CD4-positive, alpha-beta T cell (primary cell): ENCODE results near the gene ERICH6. TPM values are rescaled to one million over a fixed set of nuclear protein-coding genes. Genes with fewer than 3 reads are reported as not detected.

ENCODE experiments used
- ATAC-seq: fragments of 200-7000 bp; cut with Tn5 transposase; one replicate; pipeline ENCODE4 v1.10.0; 2022; ENCODE audit warnings: mild to moderate bottlenecking; ENCODE audit not compliant: poor library complexity
- CTCF ChIA-PET: fragments of 350-600 bp; sonication (Branson Sonifier 250); formaldehyde crosslinking; loops from one replicate; lab custom pipeline; 2021; ENCODE audit warnings: antibody characterized with exemption, inconsistent platforms; lab: Charles Lee
- POLR2A ChIA-PET: fragments of 350-600 bp; sonication (Branson Sonifier 250); formaldehyde crosslinking; loops from one replicate; lab custom pipeline; 2021; ENCODE audit warnings: antibody characterized with exemption, inconsistent platforms; lab: Charles Lee
- DNase-seq, 14 experiments: peaks; one replicate each; pipeline ENCODE4 v3.0.0-alpha.2; 2013 to 2020; ENCODE audit warnings: mixed read lengths in 2 of 14
- H3K27ac ChIP-seq, 2 donors: one replicate each; pipeline versions ENCODE4 v1.5.1 to v1.7.0; 2013; ENCODE audit warnings: low read length in 2 of 2, low read depth in 1 of 2, mild to moderate bottlenecking in 1 of 2
- H3K27me3 ChIP-seq, 2 experiments: 1 replicate in 1 of 2; 2 replicates in 1 of 2; pipeline versions ENCODE4 v1.6.1 to v1.7.0; 2013; ENCODE audit warnings: low read length in 2 of 2, control low read depth in 1 of 2, mild to moderate bottlenecking in 1 of 2, moderate library complexity in 1 of 2; ENCODE audit not compliant: insufficient read depth in 2 of 2, control insufficient read depth in 1 of 2
- H3K36me3 ChIP-seq: one replicate; pipeline ENCODE4 v1.6.1; 2013; ENCODE audit warnings: low read length, control low read depth; ENCODE audit not compliant: insufficient read depth
- H3K4me1 ChIP-seq: one replicate; pipeline ENCODE4 v1.6.1; 2013; ENCODE audit warnings: low read length, control low read depth; ENCODE audit not compliant: insufficient read depth
- H3K4me3 ChIP-seq: one replicate; pipeline ENCODE4 v1.5.1; 2013; ENCODE audit warnings: mild to moderate bottlenecking, low read length, moderate library complexity
- H3K9me3 ChIP-seq, 2 experiments: 1 replicate in 1 of 2; 2 replicates in 1 of 2; pipeline versions ENCODE4 v1.6.1 to v1.7.0; 2013; ENCODE audit warnings: low read length in 2 of 2, mild to moderate bottlenecking in 2 of 2, control low read depth in 1 of 2, moderate library complexity in 1 of 2; ENCODE audit not compliant: control insufficient read depth in 1 of 2, insufficient read depth in 1 of 2
- H3K27ac Mint-ChIP-seq: one replicate; pipeline ENCODE4 v1.8.0; 2020; ENCODE audit warnings: mixed read lengths
- H3K27me3 Mint-ChIP-seq: one replicate; pipeline ENCODE4 v1.8.0; 2021; ENCODE audit warnings: mixed read lengths
- H3K36me3 Mint-ChIP-seq: one replicate; pipeline ENCODE4 v1.8.0; 2021; ENCODE audit warnings: low read depth, mixed read lengths
- H3K4me1 Mint-ChIP-seq: one replicate; pipeline ENCODE4 v1.8.0; 2021; ENCODE audit warnings: low read depth, mixed read lengths
- H3K4me3 Mint-ChIP-seq: one replicate; pipeline ENCODE4 v1.8.0; 2020; ENCODE audit warnings: mild to moderate bottlenecking, mixed read lengths
- H3K9me3 Mint-ChIP-seq: one replicate; pipeline ENCODE4 v1.8.0; 2020; ENCODE audit warnings: mixed read lengths
- intact Hi-C, 2 experiments: fragments of 100-400 bp; cut with DNase I in 1 of 2; cut with micrococcal nuclease in 1 of 2; formaldehyde crosslinking; loops; one replicate each; pipeline versions ENCODE4 v1.15.1 to v1.9.0; 2023 to 2025; cut with DNase I, micrococcal nuclease
- total RNA-seq, 174 experiments: library from RNA in 2 of 174; stranded (reverse) in 2 of 174; gene quantifications; one replicate each; pipeline ENCODE4 v1.2.3 and lab custom pipeline; 2021 to 2026
- TF ChIP-seq, protein P1 (sequence below): fragments of 200-600 bp; IDR thresholded peaks from one replicate; pipeline ENCODE4 v1.8.0; 2022; ENCODE audit warnings: antibody characterized with exemption, mild to moderate bottlenecking

Gene ERICH6
- total RNA-seq, 2 experiments from 2014 or later, result not detected

DNA sequence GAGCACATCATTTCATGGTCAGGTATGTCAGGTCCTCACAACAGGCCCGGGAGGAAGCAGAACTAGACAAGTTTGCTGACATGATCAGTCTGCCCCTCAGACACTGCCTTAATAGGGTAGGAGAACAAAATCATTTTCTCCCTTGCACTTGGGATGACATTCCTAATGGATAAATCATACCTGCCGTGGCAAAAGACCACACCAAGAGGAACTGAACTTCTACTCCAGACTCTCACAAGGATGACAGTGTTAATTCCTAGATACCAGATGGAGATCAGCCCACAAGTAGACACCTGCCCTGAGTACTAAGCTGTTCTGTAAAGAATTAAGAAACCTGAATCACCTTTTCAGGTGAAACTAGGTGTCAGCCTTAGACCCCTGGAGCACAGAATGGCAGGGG lies 39.8 kb upstream of the ERICH6 start:
- CTCF ChIA-PET, result no interaction called here
- TF ChIP-seq, protein P1, sequence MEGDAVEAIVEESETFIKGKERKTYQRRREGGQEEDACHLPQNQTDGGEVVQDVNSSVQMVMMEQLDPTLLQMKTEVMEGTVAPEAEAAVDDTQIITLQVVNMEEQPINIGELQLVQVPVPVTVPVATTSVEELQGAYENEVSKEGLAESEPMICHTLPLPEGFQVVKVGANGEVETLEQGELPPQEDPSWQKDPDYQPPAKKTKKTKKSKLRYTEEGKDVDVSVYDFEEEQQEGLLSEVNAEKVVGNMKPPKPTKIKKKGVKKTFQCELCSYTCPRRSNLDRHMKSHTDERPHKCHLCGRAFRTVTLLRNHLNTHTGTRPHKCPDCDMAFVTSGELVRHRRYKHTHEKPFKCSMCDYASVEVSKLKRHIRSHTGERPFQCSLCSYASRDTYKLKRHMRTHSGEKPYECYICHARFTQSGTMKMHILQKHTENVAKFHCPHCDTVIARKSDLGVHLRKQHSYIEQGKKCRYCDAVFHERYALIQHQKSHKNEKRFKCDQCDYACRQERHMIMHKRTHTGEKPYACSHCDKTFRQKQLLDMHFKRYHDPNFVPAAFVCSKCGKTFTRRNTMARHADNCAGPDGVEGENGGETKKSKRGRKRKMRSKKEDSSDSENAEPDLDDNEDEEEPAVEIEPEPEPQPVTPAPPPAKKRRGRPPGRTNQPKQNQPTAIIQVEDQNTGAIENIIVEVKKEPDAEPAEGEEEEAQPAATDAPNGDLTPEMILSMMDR, result no peak
- DNase-seq, result no peak
- H3K36me3 Mint-ChIP-seq, result peaks cover 36% of the 10 kb centered on the region
- H3K27ac ChIP-seq, result no peak overlapping the region
- H3K36me3 ChIP-seq, result peaks cover 20% of the 10 kb centered on the region
- no peaks in the 10 kb centered on the region for H3K9me3 Mint-ChIP-seq
- no peak overlapping the region for H3K4me3 ChIP-seq
- H3K4me3 Mint-ChIP-seq, result no peak overlapping the region
- H3K4me1 Mint-ChIP-seq, result peaks cover 89% of the 10 kb centered on the region
- H3K4me1 ChIP-seq, result peaks cover 32% of the 10 kb centered on the region
- ATAC-seq, result no peak
- H3K27me3 Mint-ChIP-seq, result no peaks in the 10 kb centered on the region
- no peaks in the 10 kb centered on the region for H3K9me3 ChIP-seq
- H3K27me3 ChIP-seq, result no peaks in the 10 kb centered on the region
- peak overlapping the region; percentile 28 for H3K27ac Mint-ChIP-seq
- POLR2A ChIA-PET, result no interaction called here
- intact Hi-C loops, result no loop called here

DNA sequence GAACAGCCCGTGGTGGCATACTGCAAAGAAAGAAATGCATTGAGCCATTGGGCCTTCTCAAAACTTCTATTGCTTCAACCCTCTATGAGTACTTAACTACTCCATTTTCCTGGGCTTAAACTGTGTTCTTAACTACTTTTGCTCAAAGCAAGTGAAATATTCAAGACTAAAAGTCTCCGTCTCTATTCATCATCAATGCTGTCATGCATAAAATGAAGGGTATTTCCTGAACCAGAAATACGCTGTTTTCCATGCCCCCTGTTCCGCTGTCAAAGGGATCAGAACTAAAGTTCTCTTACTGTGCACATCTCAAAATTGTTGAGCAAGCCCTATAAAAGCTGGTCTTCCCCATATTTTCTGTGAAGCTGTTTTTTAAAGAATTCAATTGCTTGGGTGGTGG lies 39.0 kb upstream of the ERICH6 start:
- Mint-ChIP-seq H3K27me3 (no peaks in the 10 kb centered on the region), H3K4me3 (no peak overlapping the region), H3K4me1 (peaks cover 92% of the 10 kb centered on the region), H3K36me3 (peaks cover 36% of the 10 kb centered on the region), H3K9me3 (no peaks in the 10 kb centered on the region), H3K27ac (no peak overlapping the region)
- ATAC-seq (no peak), DNase-seq (no peak)
- POLR2A ChIA-PET, result interaction anchor here (0.8 kb wide), 1 partner anchor 20 kb away, joined by 4 read pairs; the partner anchor contains the start of gene SIAH2
- intact Hi-C loops, result no loop called here
- TF ChIP-seq, protein P1, result no peak
- H3K27ac ChIP-seq, result no peak overlapping the region
- H3K27me3 ChIP-seq, result no peaks in the 10 kb centered on the region
- no peaks in the 10 kb centered on the region for H3K9me3 ChIP-seq
- peaks cover 20% of the 10 kb centered on the region for H3K36me3 ChIP-seq
- no peak overlapping the region for H3K4me3 ChIP-seq
- H3K4me1 ChIP-seq, result peaks cover 35% of the 10 kb centered on the region
- CTCF ChIA-PET, result no interaction called here

DNA sequence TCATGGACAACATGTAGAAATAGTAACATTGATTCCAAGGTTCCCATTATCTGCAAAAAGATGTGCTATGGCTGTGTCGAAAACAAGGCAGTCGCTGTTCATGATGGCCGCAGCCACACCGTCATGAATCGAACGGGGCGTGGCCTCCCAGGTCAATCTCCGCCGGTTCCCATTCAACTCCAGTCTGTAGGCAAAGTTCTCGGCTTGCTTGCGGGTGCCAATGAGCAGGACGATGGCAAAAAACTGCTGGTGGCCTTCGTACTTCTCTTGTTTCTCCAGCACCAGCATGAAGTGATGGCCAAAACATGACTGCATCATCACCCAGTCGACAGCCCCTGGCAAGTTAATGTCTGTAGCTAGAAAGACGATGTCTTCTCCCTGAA lies 38.4 kb upstream of the ERICH6 start:
- Mint-ChIP-seq H3K4me1 (peaks cover 93% of the 10 kb centered on the region), H3K4me3 (no peak overlapping the region), H3K36me3 (peaks cover 36% of the 10 kb centered on the region), H3K27me3 (no peaks in the 10 kb centered on the region), H3K9me3 (no peaks in the 10 kb centered on the region), H3K27ac (no peak overlapping the region)
- intact Hi-C loops, result no loop called here
- ChIA-PET CTCF (no interaction called here), POLR2A (interaction anchor here (0.8 kb wide), 1 partner anchor 21 kb away, joined by 4 read pairs; the partner anchor contains the start of gene SIAH2)
- Histone ChIP-seq H3K4me1 (peaks cover 32% of the 10 kb centered on the region), H3K9me3 (no peaks in the 10 kb centered on the region), H3K27ac (no peak overlapping the region), H3K27me3 (no peaks in the 10 kb centered on the region), H3K4me3 (no peak overlapping the region), H3K36me3 (peaks cover 20% of the 10 kb centered on the region)
- DNase-seq, result no peak
- no peak for ATAC-seq
- TF ChIP-seq, protein P1, result no peak
